ENCODE data around the gene OR4X1.

DNA sequence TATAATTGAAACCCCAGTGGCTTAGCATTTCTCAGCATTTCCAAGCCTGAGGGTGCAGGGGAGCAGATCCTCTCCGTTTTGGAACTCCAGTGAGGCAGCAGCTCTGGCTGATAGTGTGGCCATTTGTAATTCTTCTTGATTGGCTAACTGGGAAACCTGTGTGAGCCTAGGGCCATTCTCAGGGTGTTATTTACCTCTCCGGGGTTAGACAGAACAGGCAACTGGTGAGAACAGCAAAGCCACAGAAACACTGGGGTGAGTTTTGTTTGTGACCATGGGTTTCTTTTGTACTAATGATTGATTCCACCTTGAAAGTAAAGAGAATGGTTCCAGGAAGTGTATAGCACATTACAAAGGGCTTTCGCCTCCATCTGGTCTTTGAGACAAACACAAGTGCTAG lies 21.2 kb upstream of the OR4X1 start:
- TF ChIP-seq CTCF (IDR thresholded peaks at IDR 0.05) = no peak
- no peak for TF ChIP-seq POLR2A (IDR thresholded peaks at IDR 0.05)
